Fibroblast of lung (primary cell): ENCODE data around the gene ATP7A.

Experiments used
- EZH2 ChIP-seq: IDR thresholded peaks from 2 replicates; pipeline ENCODE4 v1.5.1; 2012; ENCODE audit warnings: low read length, control low read depth, mild to moderate bottlenecking; ENCODE audit errors: missing control alignments
- TF ChIP-seq, protein P1 (sequence below), 2 donors: IDR thresholded peaks in 1 of 2; conservative IDR thresholded peaks in 1 of 2; 1 replicate in 1 of 2; 2 replicates in 1 of 2; pipeline ENCODE4 v1.5.1; 2011 to 2012; ENCODE audit warnings: low read length in 2 of 2, control low read depth in 1 of 2, inconsistent platforms in 1 of 2, low read depth in 1 of 2, mild to moderate bottlenecking in 1 of 2

- TF ChIP-seq, protein P1, sequence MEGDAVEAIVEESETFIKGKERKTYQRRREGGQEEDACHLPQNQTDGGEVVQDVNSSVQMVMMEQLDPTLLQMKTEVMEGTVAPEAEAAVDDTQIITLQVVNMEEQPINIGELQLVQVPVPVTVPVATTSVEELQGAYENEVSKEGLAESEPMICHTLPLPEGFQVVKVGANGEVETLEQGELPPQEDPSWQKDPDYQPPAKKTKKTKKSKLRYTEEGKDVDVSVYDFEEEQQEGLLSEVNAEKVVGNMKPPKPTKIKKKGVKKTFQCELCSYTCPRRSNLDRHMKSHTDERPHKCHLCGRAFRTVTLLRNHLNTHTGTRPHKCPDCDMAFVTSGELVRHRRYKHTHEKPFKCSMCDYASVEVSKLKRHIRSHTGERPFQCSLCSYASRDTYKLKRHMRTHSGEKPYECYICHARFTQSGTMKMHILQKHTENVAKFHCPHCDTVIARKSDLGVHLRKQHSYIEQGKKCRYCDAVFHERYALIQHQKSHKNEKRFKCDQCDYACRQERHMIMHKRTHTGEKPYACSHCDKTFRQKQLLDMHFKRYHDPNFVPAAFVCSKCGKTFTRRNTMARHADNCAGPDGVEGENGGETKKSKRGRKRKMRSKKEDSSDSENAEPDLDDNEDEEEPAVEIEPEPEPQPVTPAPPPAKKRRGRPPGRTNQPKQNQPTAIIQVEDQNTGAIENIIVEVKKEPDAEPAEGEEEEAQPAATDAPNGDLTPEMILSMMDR (conservative IDR thresholded peaks at IDR 0.05 in 1 of 2, IDR thresholded peaks at IDR 0.05 in 1 of 2; ENCODE audit: low read depth in 1 of 2, low read length in 2 of 2): no peak
- no peak for TF ChIP-seq EZH2
These were observed 117.3 kb downstream of the ATP7A start for GRCh38 chrX:78027798-78028197.
